GM21529 (cell line): ENCODE results near the gene HECA.
"Not testable (repeated sequence)": the region's sequence is repeated elsewhere in the genome, so short reads cannot be mapped to it uniquely, and the experiment has no call there.

ENCODE experiments used
- ATAC-seq: cut with Tn5 transposase; IDR thresholded peaks from one replicate; pipeline ENCODE4 v1.9.1; 2021; ENCODE audit not compliant: unreplicated experiment

Gene HECA

GRCh38 chr6:139135578-139136545 is 982 bp downstream of the HECA start:
- ATAC-seq, result peak; percentile 31

- ATAC-seq, result no peak
Measured at GRCh38 chr6:139137706-139138105, 2.8 kb downstream of the HECA start.

- not testable (repeated sequence) for ATAC-seq
Measured at GRCh38 chr6:139140854-139141253, 6.0 kb downstream of the HECA start.

- no peak for ATAC-seq
Measured at GRCh38 chr6:139142262-139142661, 7.4 kb downstream of the HECA start.

GRCh38 chr6:139143111-139143510 is 8.2 kb downstream of the HECA start:
- no peak for ATAC-seq

- ATAC-seq, result no peak
Measured at GRCh38 chr6:139144490-139145085, 9.7 kb downstream of the HECA start.

- ATAC-seq, result no peak
Measured at GRCh38 chr6:139145661-139146060, 10.8 kb downstream of the HECA start.

- no peak for ATAC-seq
Measured at GRCh38 chr6:139146317-139146726, 11.4 kb downstream of the HECA start.

- no peak for ATAC-seq
Measured at GRCh38 chr6:139147628-139148027, 12.7 kb downstream of the HECA start.

GRCh38 chr6:139148557-139149235 is 13.8 kb downstream of the HECA start:
- ATAC-seq, result no peak

GRCh38 chr6:139149383-139149782 is 14.5 kb downstream of the HECA start:
- ATAC-seq, result no peak

- no peak for ATAC-seq
Measured at GRCh38 chr6:139150920-139151319, 16.0 kb downstream of the HECA start.

- ATAC-seq, result no peak
Measured at GRCh38 chr6:139151425-139152087, 16.7 kb downstream of the HECA start.

- ATAC-seq, result no peak
Measured at GRCh38 chr6:139152088-139152891, 17.4 kb downstream of the HECA start.

- no peak for ATAC-seq
Measured at GRCh38 chr6:139152892-139153271, 18.0 kb downstream of the HECA start.

GRCh38 chr6:139153855-139154254 is 19.0 kb downstream of the HECA start:
- ATAC-seq, result no peak

GRCh38 chr6:139154881-139155547 is 20.1 kb downstream of the HECA start:
- no peak for ATAC-seq

GRCh38 chr6:139156102-139156501 is 21.2 kb downstream of the HECA start:
- no peak for ATAC-seq

GRCh38 chr6:139156551-139156950 is 21.7 kb downstream of the HECA start:
- ATAC-seq, result no peak

- ATAC-seq, result not testable (repeated sequence)
Measured at GRCh38 chr6:139157086-139157485, 22.2 kb downstream of the HECA start.
